Right lobe of liver (tissue), 6 donors: ENCODE measurements around the gene NTF4. TPM values are rescaled to one million over a fixed set of nuclear protein-coding genes. Genes with fewer than 3 reads are reported as not detected.
"Not testable (repeated sequence)": the region's sequence is repeated elsewhere in the genome, so short reads cannot be mapped to it uniquely, and the experiment has no call there.

ENCODE experiments used
- ATAC-seq, 4 donors: fragments of 200-7000 bp; cut with Tn5 transposase; one replicate each; pipeline ENCODE4 v1.9.1; 2020; ENCODE audit warnings: mild to moderate bottlenecking in 4 of 4, moderate library complexity in 4 of 4
- DNase-seq, 3 donors: peaks; one replicate each; pipeline ENCODE4 v3.0.0-alpha.2; 2020
- H3K27ac ChIP-seq, 3 donors: fragments of 200-600 bp; one replicate each; pipeline ENCODE4 v1.8.0; 2022
- H3K27me3 ChIP-seq, 2 donors: fragments of 200-600 bp; one replicate each; pipeline ENCODE4 v1.8.0; 2022
- H3K36me3 ChIP-seq, 4 donors: fragments of 200-600 bp; sonication (generic) in 1 of 4; one replicate each; pipeline versions ENCODE4 v1.5.1 to v1.8.0; 2017 to 2022; ENCODE audit warnings: control low read depth in 1 of 4
- H3K4me1 ChIP-seq, 4 donors: fragments of 200-600 bp; sonication (generic) in 1 of 4; one replicate each; pipeline versions ENCODE4 v1.5.1 to v1.8.0; 2017 to 2022; ENCODE audit warnings: control low read depth in 1 of 4
- H3K4me3 ChIP-seq, 3 donors: fragments of 200-600 bp; one replicate each; pipeline ENCODE4 v1.8.0; 2022
- H3K9me3 ChIP-seq, 4 donors: fragments of 200-600 bp; sonication (generic) in 1 of 4; one replicate each; pipeline versions ENCODE4 v1.5.1 to v1.8.0; 2017 to 2022; ENCODE audit warnings: control low read depth in 1 of 4
- CTCF ChIP-seq, 4 donors: fragments of 200-600 bp in 3 of 4; fragments of 450-650 bp in 1 of 4; IDR thresholded peaks; one replicate each; pipeline versions ENCODE4 v1.5.1 to v1.8.0; 2016 to 2022; ENCODE audit warnings: antibody characterized with exemption in 4 of 4, mild to moderate bottlenecking in 2 of 4
- POLR2A ChIP-seq: fragments of 450-650 bp; IDR thresholded peaks from one replicate; pipeline ENCODE4 v1.6.1; 2017; ENCODE audit warnings: antibody characterized with exemption, mild to moderate bottlenecking
- WGBS: methylation state at CpG from one replicate; pipeline ENCODE4 v1.1.6; 2018; ENCODE audit warnings: low coverage, low lambda C conversion rate; ENCODE audit not compliant: insufficient coverage; ENCODE audit errors: missing lambda C conversion rate; 5-methylcytosine and 5-hydroxymethylcytosine counted together
- intact Hi-C, 2 donors: fragments of 100-400 bp; cut with DNase I; formaldehyde crosslinking; loops; one replicate each; pipeline versions ENCODE4 v1.11.2 to v1.14.1; 2022
- total RNA-seq, 6 experiments: library from RNA; depleted of rRNA in 2 of 6; stranded (reverse); fragments of >200 nt in 2 of 6; fragmentation: NEBNext Ultra II Directional in 3 of 6; extraction: Animal tissue kit (Norgen Biotek cat#: 25700) in 3 of 6; gene quantifications; one replicate each; pipeline versions ENCODE4 v1.1.0 to v1.2.4, GENCODE V29; 2016 to 2023
- donor health status: DM: no; HTN: yes; CAD: no.
- donor health status: DM: no; HTN: no; CAD: no.
- donor health status: DM: no; HTN: no; CAD: no.
- donor health status: DM: no; HTN: yes; CAD: no.
- donor health status: DM: no; HTN: yes; CAD: no.

NTF4 gene
- total RNA-seq, 6 experiments from 2014 or later, result not detected

- peak overlapping the region; percentile 35 to 60 (median 43) for H3K4me3 ChIP-seq
- DNase-seq (peak; percentile 62 to 72 (median 71)), ATAC-seq (peak; percentile 86 to 89 (median 88))
- H3K9me3 ChIP-seq, result no peaks in the 10 kb centered on the region
- no peak overlapping the region for H3K27ac ChIP-seq
- no peaks in the 10 kb centered on the region for H3K27me3 ChIP-seq
- H3K36me3 ChIP-seq, result no peaks in the 10 kb centered on the region
- WGBS, result 0% methylated on average over 3 of the region's 63 CpGs
- intact Hi-C loops, result no loop called here
- TF ChIP-seq POLR2A (no peak), CTCF (IDR thresholded peaks at IDR 0.05) (peak; percentile 9 to 44 (median 28))
- peaks cover 0 to 9% (median under 1%) of the 10 kb centered on the region in 4 donors for H3K4me1 ChIP-seq
These were observed 8.3 kb downstream of the NTF4 start for GRCh38 chr19:49056101-49056901.

DNA sequence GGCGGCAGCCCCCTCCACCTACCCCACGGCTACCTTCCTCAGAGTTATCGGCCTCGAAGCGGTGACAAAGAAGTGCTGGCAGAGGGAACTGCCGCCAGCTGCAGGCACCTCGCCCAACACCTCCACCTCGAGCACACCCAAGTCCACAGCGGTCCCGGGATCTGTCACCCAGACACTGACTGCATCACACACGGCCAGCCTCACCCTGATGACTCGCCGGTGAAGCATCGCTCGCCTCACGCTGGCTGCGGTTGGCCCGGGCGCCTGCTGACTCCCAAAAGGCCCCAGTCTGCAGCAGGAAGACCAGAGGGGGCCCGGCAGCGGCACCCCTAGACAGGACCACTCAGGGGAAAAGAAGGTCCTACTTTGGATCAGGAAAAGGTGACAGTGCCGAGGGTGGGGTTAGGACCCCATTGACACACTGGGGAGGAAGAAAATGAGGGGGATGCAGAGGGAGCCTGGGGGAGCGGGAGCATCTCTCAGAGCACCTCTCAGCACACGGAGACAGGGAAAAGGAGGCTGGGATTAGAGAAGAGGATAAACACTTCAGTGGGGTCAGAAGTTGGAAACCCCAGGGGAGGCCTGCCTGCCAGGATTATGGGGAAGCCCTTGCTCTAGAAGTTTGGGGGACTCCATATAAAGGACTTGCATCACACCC, 14.1 kb downstream of the NTF4 start:
- ATAC-seq, H3K36me3 ChIP-seq, intact Hi-C loops, H3K27ac ChIP-seq, DNase-seq, H3K9me3 ChIP-seq, H3K4me3 ChIP-seq, H3K4me1 ChIP-seq, H3K27me3 ChIP-seq: not testable (repeated sequence)
- WGBS, result 75% methylated on average over 4 of the region's 24 CpGs

GRCh38 chr19:49049834-49050233, 14.8 kb downstream of the NTF4 start:
- H3K36me3 ChIP-seq, intact Hi-C loops, ATAC-seq, H3K27me3 ChIP-seq, H3K4me3 ChIP-seq, H3K27ac ChIP-seq, H3K4me1 ChIP-seq, H3K9me3 ChIP-seq, DNase-seq: not testable (repeated sequence)
- WGBS, result 64% methylated on average over 2 of the region's 4 CpGs

DNA sequence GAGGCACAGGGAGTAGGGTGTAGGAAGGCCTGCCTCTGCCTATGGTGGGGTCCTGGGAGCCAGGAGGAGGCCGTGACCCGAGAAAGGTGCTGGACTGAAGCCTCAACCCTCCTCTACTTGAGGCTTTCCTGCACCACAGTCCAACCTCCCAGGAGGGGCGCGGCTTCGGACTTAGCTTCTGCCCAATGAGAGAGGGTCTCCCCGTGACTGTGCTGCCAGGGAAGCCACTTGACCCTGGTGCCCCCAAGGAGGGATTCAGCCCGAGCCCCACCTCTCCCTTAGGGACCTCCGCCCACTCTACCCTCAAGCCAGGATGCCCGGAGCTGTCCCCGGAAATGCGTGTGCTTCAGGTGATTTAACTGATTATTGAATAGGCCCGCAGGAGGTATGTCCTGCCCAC, 15.6 kb downstream of the NTF4 start, which contains the start of gene CGB8:
Gene CGB8 (minus strand): TSS at position 101 of the 400 bp plus-strand sequence. CDS start 372 bp downstream, outside the sequence.
- H3K27me3 ChIP-seq, H3K36me3 ChIP-seq, H3K4me1 ChIP-seq, H3K9me3 ChIP-seq, intact Hi-C loops, H3K4me3 ChIP-seq, H3K27ac ChIP-seq, ATAC-seq, DNase-seq: not testable (repeated sequence)
- no CpG with 5 or more reads among the region's 12 CpGs for WGBS

DNA sequence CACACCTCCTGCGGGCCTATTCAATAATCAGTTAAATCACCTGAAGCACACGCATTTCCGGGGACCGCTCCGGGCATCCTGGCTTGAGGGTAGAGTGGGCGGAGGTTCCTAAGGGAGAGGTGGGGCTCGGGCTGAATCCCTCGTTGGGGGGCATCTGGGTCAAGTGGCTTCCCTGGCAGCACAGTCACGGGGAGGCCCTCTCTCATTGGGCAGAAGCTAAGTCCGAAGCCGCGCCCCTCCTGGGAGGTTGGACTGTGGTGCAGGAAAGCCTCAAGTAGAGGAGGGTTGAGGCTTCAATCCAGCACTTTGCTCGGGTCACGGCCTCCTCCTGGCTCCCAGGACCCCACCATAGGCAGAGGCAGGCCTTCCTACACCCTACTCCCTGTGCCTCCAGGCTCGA, 21.1 kb downstream of the NTF4 start, which contains the start of gene CGB5:
Gene CGB5 (plus strand): TSS at position 301 of the 400 bp plus-strand sequence. CDS start 362 bp downstream, outside the sequence.
- WGBS, result 67% methylated on average over 2 of the region's 15 CpGs
- H3K36me3 ChIP-seq, H3K9me3 ChIP-seq, DNase-seq, intact Hi-C loops, H3K27ac ChIP-seq, H3K4me1 ChIP-seq, H3K27me3 ChIP-seq, ATAC-seq, H3K4me3 ChIP-seq: not testable (repeated sequence)

DNA sequence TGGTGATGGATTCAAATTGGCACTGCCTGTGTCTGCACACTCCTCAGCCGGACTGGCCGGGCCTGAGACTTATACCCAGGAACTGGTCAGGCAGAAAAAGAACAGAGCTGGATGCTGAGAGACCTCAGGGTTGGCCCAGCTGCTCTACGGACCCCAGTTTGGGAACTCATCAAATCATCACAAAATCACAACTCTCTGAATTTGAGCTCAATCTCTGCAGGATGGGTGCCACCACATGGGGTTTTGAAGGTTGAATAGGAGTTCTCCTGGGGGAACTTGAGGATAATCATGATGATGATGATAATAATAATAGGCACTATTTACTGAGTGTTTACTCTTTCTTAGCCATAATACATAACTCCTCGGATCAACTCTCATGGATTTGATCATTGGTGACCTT, 22.0 kb downstream of the NTF4 start:
- DNase-seq, H3K27me3 ChIP-seq, ATAC-seq, H3K36me3 ChIP-seq, H3K4me3 ChIP-seq, H3K27ac ChIP-seq, intact Hi-C loops, H3K4me1 ChIP-seq, H3K9me3 ChIP-seq: not testable (repeated sequence)
- WGBS, result 57% methylated on average over 1 of the region's 4 CpGs

DNA sequence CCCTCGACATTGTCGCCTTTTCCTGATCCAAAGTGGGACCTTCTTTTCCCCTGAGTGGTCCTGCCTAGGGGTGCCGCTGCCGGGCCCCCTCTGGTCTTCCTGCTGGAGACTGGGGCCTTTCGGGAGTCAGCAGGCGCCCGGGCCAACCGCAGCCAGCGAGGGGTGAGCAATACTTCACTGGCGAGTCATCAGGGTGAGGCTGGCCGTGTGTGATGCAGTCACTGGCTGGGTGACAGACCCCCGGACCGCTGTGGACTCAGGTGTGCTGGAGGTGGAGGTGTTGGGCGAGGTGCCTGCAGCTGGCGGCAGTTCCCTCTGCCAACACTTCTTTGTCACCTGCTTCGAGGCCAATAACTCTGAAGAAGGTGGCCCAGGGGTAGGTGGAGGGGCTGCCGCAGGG, 22.4 kb downstream of the NTF4 start:
- DNase-seq (no peak), ATAC-seq (no peak)
- no peak for TF ChIP-seq POLR2A
- no peak for TF ChIP-seq CTCF (IDR thresholded peaks at IDR 0.05)
- Histone ChIP-seq H3K27ac (no peak overlapping the region), H3K36me3 (no peaks in the 10 kb centered on the region), H3K9me3 (no peaks in the 10 kb centered on the region), H3K4me3 (no peak overlapping the region), H3K4me1 (no peaks in the 10 kb centered on the region), H3K27me3 (no peaks in the 10 kb centered on the region)
- intact Hi-C loops, result no loop called here
- 65% methylated on average over 2 of the region's 17 CpGs for WGBS

GRCh38 chr19:49039736-49040135, 24.9 kb downstream of the NTF4 start:
- ATAC-seq, H3K4me3 ChIP-seq, H3K27ac ChIP-seq, H3K4me1 ChIP-seq, intact Hi-C loops, H3K36me3 ChIP-seq, DNase-seq, H3K27me3 ChIP-seq, H3K9me3 ChIP-seq: not testable (repeated sequence)
- 0% methylated on average over 3 of the region's 9 CpGs for WGBS

GRCh38 chr19:49038557-49039276, 25.9 kb downstream of the NTF4 start:
- intact Hi-C loops, H3K9me3 ChIP-seq, H3K36me3 ChIP-seq, DNase-seq, H3K27me3 ChIP-seq, H3K4me3 ChIP-seq, H3K4me1 ChIP-seq, H3K27ac ChIP-seq: not testable (repeated sequence)
- ATAC-seq, result peak in 1 of 4 donors; percentile 17
- WGBS, result 60% methylated on average over 5 of the region's 26 CpGs
